Activated T-cell treated with anti-CD3 and anti-CD28 coated beads, Interleukin-2, amount 50 U/mL, for 24 hours (primary cell): ENCODE measurements around the gene CBX2.

Experiments used
- DNase-seq: peaks from one replicate; pipeline ENCODE4 v3.0.0-alpha.2; 2020
- H3K27ac Mint-ChIP-seq: 2 replicates; pipeline ENCODE4 v1.8.0; 2020; ENCODE audit warnings: mild to moderate bottlenecking, mixed read lengths
- H3K27me3 Mint-ChIP-seq: 2 replicates; pipeline ENCODE4 v1.8.0; 2020; ENCODE audit warnings: mixed read lengths
- H3K36me3 Mint-ChIP-seq: 2 replicates; pipeline ENCODE4 v1.8.0; 2020; ENCODE audit warnings: low read depth, mixed read lengths
- H3K4me1 Mint-ChIP-seq: 2 replicates; pipeline ENCODE4 v1.8.0; 2020; ENCODE audit warnings: low read depth, mixed read lengths
- H3K4me3 Mint-ChIP-seq: 2 replicates; pipeline ENCODE4 v1.8.0; 2020; ENCODE audit warnings: mild to moderate bottlenecking, moderate library complexity, mixed read lengths
- H3K9me3 Mint-ChIP-seq: 2 replicates; pipeline ENCODE4 v1.8.0; 2020; ENCODE audit warnings: mixed read lengths

The CBX2 gene

DNA sequence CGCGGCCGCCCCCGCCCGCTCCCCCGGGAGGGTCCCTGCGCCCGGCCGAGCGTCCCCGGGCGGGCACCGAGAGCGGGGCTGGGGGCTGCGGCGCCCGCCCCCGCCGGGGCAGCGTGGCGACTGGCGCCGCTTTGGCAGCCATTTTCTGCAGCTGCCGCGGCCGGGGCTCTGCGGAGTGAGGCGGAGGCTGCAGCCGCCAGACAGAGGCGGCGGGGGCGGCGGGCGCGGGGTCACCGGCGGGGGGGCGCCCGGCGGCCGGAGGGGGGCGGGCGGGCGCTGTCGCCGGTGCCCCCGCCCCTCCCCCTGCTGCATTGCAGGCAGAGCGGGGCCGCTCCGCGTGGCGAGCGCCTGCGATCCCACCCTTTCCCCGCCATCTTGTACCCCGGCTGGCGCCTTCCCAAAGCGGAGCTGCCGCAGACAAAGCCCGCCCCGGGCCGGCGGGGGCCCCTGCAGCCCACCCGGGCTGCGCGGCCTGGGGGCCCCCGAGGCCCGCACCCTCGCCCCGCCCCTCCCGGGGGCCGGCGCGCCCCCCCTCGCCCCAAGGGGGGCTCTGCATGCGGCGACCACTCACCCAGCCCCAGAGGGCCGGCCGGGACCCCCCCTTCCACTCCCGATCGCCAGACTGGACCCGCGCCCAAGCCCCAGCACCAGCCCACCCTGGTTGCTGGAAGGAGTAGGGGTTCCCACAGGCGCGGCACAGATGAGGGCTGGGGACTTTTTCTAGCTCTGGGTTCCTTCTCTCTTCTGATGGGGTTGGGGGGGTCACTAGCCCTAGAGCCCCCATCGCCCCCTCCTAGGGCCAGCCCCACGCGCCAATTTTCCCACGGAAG lies 35.6 kb downstream of the CBX2 start:
- Mint-ChIP-seq H3K4me3 (no peak overlapping the region), H3K9me3 (no peaks in the 10 kb centered on the region), H3K27ac (no peak overlapping the region), H3K4me1 (peaks cover 31% of the 10 kb centered on the region), H3K27me3 (peaks cover 56% of the 10 kb centered on the region), H3K36me3 (no peaks in the 10 kb centered on the region)
- DNase-seq = no peak

DNA sequence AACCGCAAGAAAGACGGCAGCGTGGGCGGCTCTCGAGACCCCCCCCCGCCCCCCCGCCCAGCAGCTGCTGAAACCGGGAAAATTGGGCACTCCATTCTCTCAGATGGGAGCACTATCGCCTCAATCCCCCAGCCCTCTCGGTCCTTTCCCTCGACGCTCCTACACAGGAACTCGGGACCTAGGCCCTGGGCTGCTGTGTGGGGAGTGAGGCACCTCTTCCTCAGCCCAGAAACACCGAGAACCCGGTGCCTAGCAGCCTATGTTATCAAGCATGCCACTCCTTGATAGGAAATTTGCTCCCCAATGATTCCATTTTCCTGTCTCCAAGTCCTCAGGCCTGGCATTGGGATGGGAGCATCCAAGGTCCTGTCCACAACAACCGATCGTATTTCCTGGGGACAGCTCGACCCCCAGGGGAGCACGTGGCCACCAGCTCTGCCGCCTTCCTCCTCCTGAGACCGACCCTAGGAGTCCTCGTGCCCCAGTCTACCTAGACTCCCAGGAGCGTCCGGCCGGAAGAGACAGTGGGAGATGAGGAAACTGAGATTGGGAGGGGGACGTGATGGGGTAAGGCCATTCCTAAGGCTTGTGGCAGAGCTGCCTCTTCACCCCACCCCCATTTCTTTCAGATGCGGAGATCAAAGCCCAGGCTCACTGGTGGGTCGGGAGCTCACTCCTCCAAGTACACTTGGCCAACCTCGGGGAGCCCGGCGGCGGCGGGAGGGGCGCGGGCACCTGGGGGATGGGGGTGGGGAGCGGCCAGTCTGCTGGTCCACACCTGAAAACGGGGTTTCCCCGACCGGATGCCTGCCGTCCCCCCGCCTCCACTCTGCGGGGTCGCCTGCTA lies 36.4 kb downstream of the CBX2 start:
- Mint-ChIP-seq H3K36me3 (no peaks in the 10 kb centered on the region), H3K4me1 (peaks cover 28% of the 10 kb centered on the region), H3K4me3 (peak overlapping the region; percentile 27), H3K9me3 (no peaks in the 10 kb centered on the region), H3K27me3 (peaks cover 53% of the 10 kb centered on the region), H3K27ac (peak overlapping the region; percentile 73)
- DNase-seq = no peak

DNA sequence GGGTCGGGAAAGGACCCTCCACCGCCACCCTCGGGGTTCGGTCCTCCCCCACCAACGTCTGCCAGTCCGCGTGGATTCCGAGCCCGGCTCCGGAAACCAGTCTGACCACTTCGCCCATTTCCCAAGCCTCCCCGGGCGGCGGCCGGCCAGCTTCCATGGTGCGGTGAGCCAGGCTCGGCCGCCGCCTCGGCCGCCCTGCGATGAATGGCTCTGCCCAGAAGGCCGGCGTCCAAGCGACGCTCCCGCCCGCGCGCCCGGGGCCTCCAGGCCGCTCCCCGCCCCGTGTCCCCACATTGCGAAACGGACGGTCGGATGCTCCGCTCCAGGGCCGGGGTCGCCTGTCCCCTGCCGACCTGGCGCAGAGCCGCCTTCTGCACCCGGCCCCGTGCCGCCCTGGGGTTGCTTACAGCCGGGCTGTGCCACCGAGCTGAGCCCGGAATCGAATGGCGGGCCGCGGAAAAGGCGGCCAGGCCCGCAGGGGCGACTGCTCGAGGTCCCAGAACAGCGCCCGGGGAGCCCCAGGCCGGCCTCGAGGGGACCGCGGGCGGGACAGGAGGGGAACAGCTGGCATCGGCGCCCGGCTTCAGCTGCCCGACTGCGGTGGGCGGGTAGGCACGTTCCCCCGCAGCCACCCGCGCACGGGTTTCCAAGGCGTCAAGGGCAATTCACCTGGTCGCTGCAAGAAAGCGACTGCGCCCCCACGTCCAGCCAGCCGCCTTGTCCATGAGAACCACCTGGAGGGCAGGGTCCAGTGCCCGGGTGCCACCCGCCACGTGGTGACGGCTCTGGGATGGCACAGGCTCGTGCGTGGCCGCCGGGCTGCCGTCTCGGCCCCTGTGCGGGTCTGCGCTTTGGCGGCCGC lies 37.3 kb downstream of the CBX2 start:
- H3K4me1 Mint-ChIP-seq = peaks cover 25% of the 10 kb centered on the region
- H3K36me3 Mint-ChIP-seq = no peaks in the 10 kb centered on the region
- no peaks in the 10 kb centered on the region for H3K9me3 Mint-ChIP-seq
- no peak for DNase-seq
- no peak overlapping the region for H3K27ac Mint-ChIP-seq
- no peak overlapping the region for H3K4me3 Mint-ChIP-seq
- H3K27me3 Mint-ChIP-seq = peaks cover 53% of the 10 kb centered on the region

DNA sequence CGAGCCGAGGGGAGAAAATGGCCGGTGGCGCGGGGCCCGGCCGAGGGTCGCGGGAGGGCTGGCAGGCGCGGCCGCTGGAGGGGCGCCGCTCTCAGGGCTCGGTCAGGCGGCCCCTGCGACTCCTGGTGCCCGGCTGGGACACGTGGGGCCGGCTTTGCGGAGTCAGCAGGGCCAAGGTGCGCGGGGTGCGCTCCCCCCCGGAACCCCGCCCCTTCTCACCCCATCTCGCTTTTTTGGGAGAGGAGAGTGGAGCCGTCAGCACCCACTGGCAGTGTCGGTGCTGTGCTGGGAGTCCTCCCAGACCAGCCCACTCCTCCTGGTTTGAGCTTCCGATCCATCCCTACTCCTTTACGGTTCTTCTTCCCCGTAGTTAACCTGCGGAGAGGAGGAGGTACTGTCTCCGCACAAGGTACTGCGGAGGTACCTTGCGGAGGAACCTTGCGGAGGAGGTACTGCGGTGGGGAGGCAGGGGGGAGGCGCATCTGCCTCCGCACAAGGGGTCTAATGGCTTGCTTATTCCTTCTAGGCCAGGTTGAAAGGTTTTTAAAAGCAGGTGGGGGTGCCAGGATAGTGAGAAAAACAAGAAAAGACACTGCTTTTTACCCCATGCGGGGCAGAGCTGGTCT lies 38.0 kb downstream of the CBX2 start:
- Mint-ChIP-seq H3K27ac (peak overlapping the region; percentile 57), H3K4me3 (no peak overlapping the region), H3K36me3 (no peaks in the 10 kb centered on the region), H3K9me3 (no peaks in the 10 kb centered on the region), H3K27me3 (peaks cover 50% of the 10 kb centered on the region), H3K4me1 (peaks cover 20% of the 10 kb centered on the region)
- no peak for DNase-seq

DNA sequence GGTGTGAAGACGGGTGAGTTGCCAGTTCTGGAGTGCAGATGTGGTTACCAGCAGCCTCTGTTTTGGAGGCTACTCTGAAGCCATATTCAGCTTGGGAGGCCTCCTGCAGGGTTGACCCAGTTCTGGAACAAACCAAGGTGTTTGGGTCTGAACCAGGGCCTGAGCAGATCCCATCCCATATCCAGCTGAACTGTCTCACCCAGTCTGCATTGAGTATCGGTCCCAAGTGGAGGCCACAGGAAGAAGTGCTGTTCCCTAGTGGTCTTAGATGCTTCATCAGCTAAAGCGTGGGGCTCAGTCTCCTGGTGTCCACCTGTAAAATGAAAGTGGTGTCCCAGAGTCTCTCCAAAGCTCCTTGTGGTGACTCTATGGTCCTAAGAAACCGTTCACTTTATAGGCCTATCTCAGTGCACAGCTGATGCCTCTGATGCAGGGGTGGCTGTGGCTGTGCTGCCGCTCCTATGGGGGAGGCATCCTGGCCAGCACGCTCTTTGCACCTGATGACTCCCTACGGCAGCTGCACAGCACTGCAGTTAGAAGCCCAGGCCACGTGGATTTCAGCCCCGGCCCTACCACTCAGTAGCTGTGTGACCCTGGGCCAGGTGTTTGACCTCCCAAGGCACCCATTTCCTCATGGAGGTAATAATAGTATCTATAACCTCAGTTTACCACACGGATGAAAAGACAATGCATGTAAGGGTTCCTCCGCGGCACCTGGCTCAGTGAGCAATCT lies 40.2 kb downstream of the CBX2 start:
- no peak for DNase-seq
- no peak overlapping the region for H3K4me3 Mint-ChIP-seq
- H3K36me3 Mint-ChIP-seq = no peaks in the 10 kb centered on the region
- H3K27me3 Mint-ChIP-seq = peaks cover 35% of the 10 kb centered on the region
- no peaks in the 10 kb centered on the region for H3K9me3 Mint-ChIP-seq
- no peak overlapping the region for H3K27ac Mint-ChIP-seq
- H3K4me1 Mint-ChIP-seq = peaks cover 8% of the 10 kb centered on the region

DNA sequence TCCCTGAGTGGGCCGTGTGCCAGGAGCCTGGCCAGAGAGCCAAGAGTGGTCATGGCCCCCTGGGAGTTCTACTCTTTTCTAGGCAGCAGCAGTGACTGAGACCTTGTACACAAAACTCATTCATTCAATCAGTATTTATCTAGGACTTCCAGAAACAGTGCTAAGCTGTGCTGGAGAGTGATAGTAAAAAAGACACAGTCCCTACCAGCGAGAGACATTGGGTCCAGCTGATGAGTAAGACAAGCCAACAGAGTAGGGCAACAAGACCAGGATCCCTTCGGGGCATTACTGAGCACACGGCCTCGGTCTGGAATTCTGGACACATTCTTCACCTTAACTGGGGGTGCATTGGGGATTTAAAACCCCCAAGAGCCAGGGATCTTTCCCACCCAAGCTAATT lies 41.1 kb downstream of the CBX2 start:
- no peak overlapping the region for H3K27ac Mint-ChIP-seq
- H3K4me1 Mint-ChIP-seq = peaks cover 7% of the 10 kb centered on the region
- no peaks in the 10 kb centered on the region for H3K9me3 Mint-ChIP-seq
- H3K36me3 Mint-ChIP-seq = no peaks in the 10 kb centered on the region
- no peak overlapping the region for H3K4me3 Mint-ChIP-seq
- no peak for DNase-seq
- H3K27me3 Mint-ChIP-seq = peaks cover 36% of the 10 kb centered on the region

DNA sequence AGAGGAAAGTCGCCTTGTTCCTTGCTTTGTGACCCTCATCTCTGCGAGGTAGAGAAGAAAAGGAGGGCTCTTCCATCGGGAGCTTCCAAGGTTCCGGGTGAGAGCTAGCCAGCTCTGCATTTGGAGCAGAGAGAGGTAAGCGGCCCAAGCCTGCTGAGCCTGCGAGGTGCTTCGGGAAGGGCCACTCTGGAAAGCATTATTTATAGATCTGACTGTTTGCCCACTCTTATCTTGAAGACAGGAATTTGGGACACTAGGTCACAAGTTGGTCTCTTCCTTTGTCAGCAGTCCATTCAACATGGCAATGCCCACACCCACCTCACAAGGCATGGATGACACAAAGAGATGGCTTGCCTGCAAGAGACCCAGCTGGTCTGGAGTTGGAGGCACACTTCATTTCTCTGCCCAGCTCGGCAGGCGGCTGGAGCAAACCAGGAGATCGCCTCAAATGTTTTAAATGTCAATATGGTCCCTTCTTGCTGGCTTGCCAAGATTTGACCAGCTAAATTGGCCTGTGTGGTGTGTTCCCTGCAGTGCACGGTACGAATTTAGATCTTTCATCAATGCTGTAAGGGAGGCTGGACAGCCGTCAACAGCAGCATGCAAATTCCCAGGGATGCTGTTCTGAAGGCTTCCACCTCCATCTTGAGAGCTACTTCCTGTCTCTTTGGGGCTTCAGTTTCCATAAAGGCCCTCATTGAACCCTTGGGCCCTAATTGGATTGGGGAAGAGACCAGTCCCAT lies 41.8 kb downstream of the CBX2 start:
- Mint-ChIP-seq H3K36me3 (no peaks in the 10 kb centered on the region), H3K27ac (no peak overlapping the region), H3K27me3 (peaks cover 33% of the 10 kb centered on the region), H3K4me1 (peaks cover 2% of the 10 kb centered on the region), H3K4me3 (no peak overlapping the region), H3K9me3 (no peaks in the 10 kb centered on the region)
- no peak for DNase-seq

DNA sequence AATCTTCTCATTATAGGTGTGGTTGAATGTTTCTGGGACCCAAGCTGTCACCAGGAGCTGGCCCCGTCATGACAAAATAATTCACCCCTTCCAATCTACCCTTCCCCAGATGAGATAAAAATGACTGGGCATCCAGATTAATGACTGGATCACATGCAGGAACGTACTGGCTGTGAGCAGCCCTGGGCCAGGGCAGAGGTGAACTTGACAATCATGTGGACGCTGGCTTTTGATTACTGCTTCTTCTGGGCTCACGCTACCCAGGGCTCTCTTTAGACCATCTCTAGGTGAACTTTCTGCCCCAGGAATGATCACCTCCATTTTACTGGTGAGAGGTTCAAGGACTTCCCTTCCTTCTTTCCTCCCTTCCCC lies 43.0 kb downstream of the CBX2 start:
- H3K4me3 Mint-ChIP-seq = no peak overlapping the region
- no peak overlapping the region for H3K27ac Mint-ChIP-seq
- DNase-seq = no peak
- H3K9me3 Mint-ChIP-seq = no peaks in the 10 kb centered on the region
- H3K27me3 Mint-ChIP-seq = peaks cover 32% of the 10 kb centered on the region
- H3K4me1 Mint-ChIP-seq = peaks cover 1% of the 10 kb centered on the region
- H3K36me3 Mint-ChIP-seq = no peaks in the 10 kb centered on the region

DNA sequence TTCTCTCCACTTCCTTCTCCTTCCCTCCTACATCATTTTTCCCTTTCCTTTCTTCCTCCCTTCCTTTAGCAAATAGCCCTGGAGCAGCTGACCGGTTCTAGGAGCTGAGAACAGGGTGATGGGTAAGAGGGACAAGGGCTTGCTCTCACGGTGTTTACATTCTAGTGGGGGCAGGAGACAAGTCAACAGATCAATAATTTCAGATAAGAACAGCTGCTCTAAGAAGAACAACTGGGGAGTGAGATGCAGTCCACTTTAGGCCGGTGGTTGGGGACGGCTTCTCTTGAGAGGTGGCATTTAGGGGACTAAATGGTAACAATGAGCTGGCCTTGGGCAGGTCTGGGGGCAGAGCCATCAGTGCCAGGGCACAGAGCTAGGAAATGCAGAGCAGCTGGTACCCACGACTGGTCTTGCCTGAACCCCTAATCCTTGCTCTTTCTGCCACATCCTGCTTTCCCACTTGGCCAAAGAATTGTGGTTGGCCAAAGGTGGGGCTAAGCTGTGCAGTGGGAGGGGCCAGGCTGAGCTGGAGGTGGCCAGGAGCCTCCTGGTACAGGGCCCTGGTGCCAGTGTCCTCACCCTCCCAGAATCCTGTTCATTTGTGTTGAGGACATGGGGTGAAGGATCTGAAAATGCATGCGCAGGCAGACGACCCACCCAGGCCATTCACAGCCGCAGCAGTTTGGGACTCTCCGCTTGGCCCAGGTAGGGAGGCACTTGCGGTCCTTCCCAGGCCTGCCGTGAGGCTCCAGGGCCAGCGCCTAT lies 43.6 kb downstream of the CBX2 start:
- Mint-ChIP-seq H3K4me3 (no peak overlapping the region), H3K4me1 (peaks cover 5% of the 10 kb centered on the region), H3K36me3 (no peaks in the 10 kb centered on the region), H3K9me3 (no peaks in the 10 kb centered on the region), H3K27me3 (peaks cover 26% of the 10 kb centered on the region), H3K27ac (no peak overlapping the region)
- no peak for DNase-seq

DNA sequence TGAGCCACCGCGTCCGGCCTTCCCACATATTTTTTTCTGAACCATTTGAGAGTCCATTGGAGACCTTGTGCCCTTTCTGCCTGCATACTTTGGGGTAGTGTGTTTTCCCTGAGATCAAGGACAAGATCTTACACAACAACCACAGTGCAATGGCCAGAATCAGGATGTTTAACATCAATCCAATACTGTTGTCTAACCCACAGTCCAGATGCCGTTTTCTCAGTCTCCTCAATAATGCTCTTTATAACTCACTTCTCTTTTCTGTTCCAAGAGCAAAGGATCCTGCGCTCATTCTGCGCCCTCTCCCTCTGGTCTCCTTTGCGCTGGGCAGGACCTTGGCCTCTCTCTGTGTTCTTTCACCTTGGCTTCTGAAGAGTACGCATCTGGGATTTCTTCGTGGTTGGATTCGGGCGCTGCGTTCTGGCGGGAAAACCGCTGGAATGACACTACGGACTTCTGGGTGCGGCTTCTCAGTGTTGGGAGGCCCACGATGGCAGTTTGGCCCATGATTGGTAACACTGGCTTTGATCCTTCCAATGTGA lies 44.7 kb downstream of the CBX2 start:
- Mint-ChIP-seq H3K4me3 (no peak overlapping the region), H3K36me3 (no peaks in the 10 kb centered on the region), H3K27me3 (peaks cover 16% of the 10 kb centered on the region), H3K9me3 (no peaks in the 10 kb centered on the region), H3K27ac (no peak overlapping the region), H3K4me1 (peaks cover 8% of the 10 kb centered on the region)
- no peak for DNase-seq

DNA sequence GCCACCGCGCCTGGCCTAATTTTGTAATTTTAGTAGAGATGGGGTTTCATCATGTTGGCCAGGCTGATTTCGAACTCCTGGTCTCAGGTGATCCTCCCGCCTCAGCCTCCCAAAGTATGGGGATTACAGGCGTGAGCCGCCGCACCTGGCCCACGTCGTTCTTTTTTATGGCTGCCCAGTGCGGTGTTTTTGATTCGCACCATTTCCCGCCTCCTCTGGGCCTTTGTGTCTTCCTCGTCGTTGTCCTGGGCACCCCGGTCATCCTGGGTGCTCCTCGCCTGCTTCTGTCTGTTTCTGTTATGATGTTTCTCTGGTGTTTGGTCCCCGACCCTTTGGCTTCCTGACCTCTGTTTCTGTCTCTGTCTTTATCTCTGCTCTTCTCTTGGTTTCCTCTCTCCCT lies 46.3 kb downstream of the CBX2 start:
- H3K36me3 Mint-ChIP-seq = no peaks in the 10 kb centered on the region
- DNase-seq = no peak
- H3K27me3 Mint-ChIP-seq = peaks cover 10% of the 10 kb centered on the region
- H3K27ac Mint-ChIP-seq = no peak overlapping the region
- H3K9me3 Mint-ChIP-seq = no peaks in the 10 kb centered on the region
- no peak overlapping the region for H3K4me3 Mint-ChIP-seq
- peaks cover 8% of the 10 kb centered on the region for H3K4me1 Mint-ChIP-seq

DNA sequence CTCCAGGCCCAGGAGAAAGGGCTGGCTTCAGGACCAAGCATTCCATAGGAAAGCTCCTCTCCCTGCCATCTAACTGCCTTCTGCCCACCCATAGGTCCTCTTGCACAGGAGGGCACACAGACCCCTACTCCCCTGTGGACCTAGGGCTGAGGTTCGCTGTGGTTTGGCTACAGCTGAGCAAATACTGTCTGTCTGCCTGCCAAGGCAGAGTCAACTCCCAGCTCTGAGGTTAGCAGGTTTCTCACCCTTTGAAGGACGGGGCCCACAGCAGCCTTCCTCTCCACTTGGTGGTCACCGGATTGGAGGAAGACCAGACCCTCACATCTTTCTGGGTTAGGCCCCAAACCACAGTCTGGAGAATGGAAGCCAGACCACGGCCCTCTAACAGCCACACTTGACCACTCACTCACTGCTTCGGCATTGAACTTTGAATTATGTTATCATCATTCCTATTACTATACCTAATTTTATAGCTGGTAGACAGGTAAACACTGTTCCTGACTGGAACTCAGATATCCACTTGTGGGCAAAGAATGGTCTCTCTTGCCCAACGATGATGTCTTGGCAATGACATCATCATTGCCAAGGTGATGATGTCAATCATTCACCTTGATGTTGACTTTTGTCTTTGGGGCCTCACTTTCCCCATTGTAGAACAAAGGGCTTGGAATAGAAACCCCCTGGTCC lies 47.1 kb downstream of the CBX2 start:
- Mint-ChIP-seq H3K27ac (no peak overlapping the region), H3K4me3 (no peak overlapping the region), H3K4me1 (peaks cover 8% of the 10 kb centered on the region), H3K36me3 (no peaks in the 10 kb centered on the region), H3K27me3 (peaks cover 5% of the 10 kb centered on the region), H3K9me3 (no peaks in the 10 kb centered on the region)
- DNase-seq = no peak
